ENCODE measurements around the gene RPS27. TPM values are rescaled to one million over a fixed set of nuclear protein-coding genes. Genes with fewer than 3 reads are reported as not detected.

The RPS27 gene
- total RNA-seq, 1 donor from 2014 or later: 1,061 TPM

- H3K27ac ChIP-seq (replicated peaks): peak within 1 kb of the TSS; percentile 98
- DNase-seq: peak; percentile 99
- H3K4me3 ChIP-seq: peak within 1 kb of the TSS; percentile 98
- H3K4me1 ChIP-seq: peaks cover 91% of the 10 kb centered on the region
- peaks cover 28% of the 10 kb centered on the region for H3K36me3 ChIP-seq
- intact Hi-C loops (cut with micrococcal nuclease): no loop called here
- TF ChIP-seq CTCF (IDR thresholded peaks at IDR 0.05; ENCODE audit: borderline replicate concordance): no peak
- no peaks in the 10 kb centered on the region for H3K27me3 ChIP-seq (ENCODE audit: low read depth)
- H3K9me3 ChIP-seq (replicated peaks): no peaks in the 10 kb centered on the region
Measured at GRCh38 chr1:153958111-153958960, 32.2 kb upstream of the RPS27 start, which contains the start of gene CRTC2. CRTC2 (minus strand) TSS chr1:153958612; CDS start chr1:153958497, 115 bp downstream.

- peaks cover 23% of the 10 kb centered on the region for H3K36me3 ChIP-seq
- peak overlapping the region; percentile 98 for H3K27ac ChIP-seq (replicated peaks)
- no peaks in the 10 kb centered on the region for H3K27me3 ChIP-seq (ENCODE audit: low read depth)
- H3K9me3 ChIP-seq (replicated peaks): no peaks in the 10 kb centered on the region
- no peak for DNase-seq
- TF ChIP-seq CTCF (IDR thresholded peaks at IDR 0.05; ENCODE audit: borderline replicate concordance): no peak
- intact Hi-C loops (cut with micrococcal nuclease): no loop called here
- H3K4me1 ChIP-seq: peaks cover 93% of the 10 kb centered on the region
- peak overlapping the region; percentile 98 for H3K4me3 ChIP-seq
Measured at GRCh38 chr1:153958961-153959260, 31.7 kb upstream of the RPS27 start.

GRCh38 chr1:153959454-153959853 is 31.1 kb upstream of the RPS27 start:
- intact Hi-C loops (cut with micrococcal nuclease): no loop called here
- TF ChIP-seq CTCF (IDR thresholded peaks at IDR 0.05; ENCODE audit: borderline replicate concordance): no peak
- no peaks in the 10 kb centered on the region for H3K27me3 ChIP-seq (ENCODE audit: low read depth)
- peak overlapping the region; percentile 98 for H3K4me3 ChIP-seq
- H3K9me3 ChIP-seq (replicated peaks): no peaks in the 10 kb centered on the region
- H3K36me3 ChIP-seq: peaks cover 17% of the 10 kb centered on the region
- peak overlapping the region; percentile 98 for H3K27ac ChIP-seq (replicated peaks)
- H3K4me1 ChIP-seq: peaks cover 93% of the 10 kb centered on the region
- no peak for DNase-seq

- Histone ChIP-seq H3K9me3 (replicated peaks) (no peaks in the 10 kb centered on the region), H3K36me3 (peaks cover 16% of the 10 kb centered on the region), H3K4me3 (no peak overlapping the region), H3K4me1 (peaks cover 91% of the 10 kb centered on the region), H3K27ac (replicated peaks) (peak overlapping the region; percentile 98), H3K27me3 (ENCODE audit: low read depth) (no peaks in the 10 kb centered on the region)
- no peak for TF ChIP-seq CTCF (IDR thresholded peaks at IDR 0.05; ENCODE audit: borderline replicate concordance)
- intact Hi-C loops (cut with micrococcal nuclease): no loop called here
- DNase-seq: no peak
Measured at GRCh38 chr1:153960206-153960605, 30.4 kb upstream of the RPS27 start.

GRCh38 chr1:153961421-153961820 is 29.1 kb upstream of the RPS27 start:
- TF ChIP-seq CTCF (IDR thresholded peaks at IDR 0.05; ENCODE audit: borderline replicate concordance): no peak
- Histone ChIP-seq H3K9me3 (replicated peaks) (no peaks in the 10 kb centered on the region), H3K4me3 (peak overlapping the region; percentile 80), H3K27ac (replicated peaks) (peak overlapping the region; percentile 98), H3K4me1 (peaks cover 87% of the 10 kb centered on the region), H3K27me3 (ENCODE audit: low read depth) (no peaks in the 10 kb centered on the region), H3K36me3 (peaks cover 16% of the 10 kb centered on the region)
- intact Hi-C loops (cut with micrococcal nuclease): no loop called here
- no peak for DNase-seq
